Stimulated activated CD4-positive, alpha-beta T cell treated with anti-CD3 and anti-CD28 coated beads, Interleukin-2, amount 100 ng/mL, for 4 hours (primary cell): ENCODE data around the gene BSCL2.
A peak's percentile ranks its signal among the peaks of the same experiment; 100 is the strongest.
"Not testable (repeated sequence)": the region's sequence is repeated elsewhere in the genome, so short reads cannot be mapped to it uniquely, and the experiment has no call there.

Experiments
- DNase-seq: peaks from one replicate; pipeline ENCODE4 v3.0.0-alpha.2; 2020; ENCODE audit warnings: low read depth

BSCL2 gene

DNA sequence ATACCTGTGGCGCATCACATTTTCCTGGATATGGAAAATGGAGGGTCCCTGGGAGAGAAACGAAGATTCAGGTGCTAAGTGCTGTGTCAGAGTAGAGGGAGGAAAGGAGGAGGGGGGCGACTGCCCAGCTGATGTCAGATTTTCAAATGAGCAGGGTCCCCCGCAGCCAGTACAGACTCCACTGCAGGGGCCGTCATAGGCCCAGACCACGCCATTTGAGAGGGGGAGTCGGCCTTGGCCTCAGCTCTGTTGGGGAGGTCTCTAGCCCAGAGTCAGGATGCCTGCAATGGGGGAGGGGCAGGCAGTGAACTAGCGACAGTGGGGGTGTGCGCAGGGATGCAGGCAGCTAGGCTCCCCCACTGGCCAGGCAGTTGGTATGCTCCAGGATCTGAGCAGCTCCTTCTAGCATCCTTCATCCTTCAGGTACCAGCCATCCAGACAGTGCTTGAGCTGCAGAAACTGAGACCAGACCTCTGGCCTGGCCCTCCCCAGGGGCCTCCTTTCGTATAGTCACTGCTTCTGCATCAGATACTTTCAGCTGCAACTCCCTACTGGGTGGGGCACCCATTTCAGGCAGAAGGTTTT is at the start of gene BSCL2, which contains the start of gene GNG3:
Gene BSCL2, minus strand, starts transcription at position 148 of the 585 bp plus-strand sequence. CDS start 229 bp downstream, outside the sequence.
Gene GNG3, plus strand, starts transcription at position 400 of the 585 bp plus-strand sequence. CDS start 620 bp downstream, outside the sequence.
- no peak for DNase-seq

- no peak for DNase-seq
Observed at GRCh38 chr11:62755086-62755615, 47.9 kb upstream of the BSCL2 start.

GRCh38 chr11:62753736-62754603 is 46.7 kb upstream of the BSCL2 start, which contains the start of gene ZBTB3:
TSS of gene ZBTB3 (minus strand) at chr11:62754160. CDS start at chr11:62753664, 496 bp downstream.
- DNase-seq: peak; percentile 95

DNA sequence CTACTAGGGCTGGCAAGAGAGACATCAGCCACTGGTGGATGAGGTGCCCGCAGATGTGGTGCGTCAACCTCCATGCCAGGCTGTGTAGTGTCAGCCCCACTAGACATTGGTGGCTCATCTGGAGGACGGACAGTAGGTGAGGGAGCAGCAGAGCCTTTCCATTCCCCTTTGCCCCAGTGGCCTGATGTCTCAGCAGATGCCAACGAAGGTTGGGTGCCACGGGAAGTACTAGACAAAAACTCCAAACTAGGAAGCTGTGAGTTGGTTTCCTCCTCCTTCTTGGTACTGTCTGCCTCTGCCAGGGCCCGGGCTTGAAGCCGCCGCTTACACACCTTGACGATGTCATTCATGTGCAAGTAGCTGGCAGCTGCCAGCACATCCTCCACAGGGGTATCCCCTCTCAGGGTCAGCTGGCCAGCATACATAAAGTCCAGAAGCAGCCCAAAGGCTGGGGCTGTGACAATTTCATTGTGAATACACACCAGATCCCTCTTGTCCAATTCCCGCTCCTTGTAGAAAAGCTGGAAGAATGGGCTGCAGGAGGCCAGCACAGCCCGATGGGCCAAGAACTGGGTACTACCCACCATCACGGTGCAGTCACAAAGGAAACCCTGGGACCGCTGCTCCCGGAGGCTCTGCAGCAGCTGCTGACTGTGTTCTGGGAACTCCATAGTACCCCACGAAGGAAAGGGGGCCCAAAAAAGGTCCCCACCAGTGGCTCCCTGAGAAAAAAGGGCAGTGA is 45.9 kb upstream of the BSCL2 start:
- DNase-seq: no peak

- no peak for DNase-seq
Observed at GRCh38 chr11:62752177-62752785, 45.1 kb upstream of the BSCL2 start.

- DNase-seq: not testable (repeated sequence)
Observed at GRCh38 chr11:62749931-62750330, 42.7 kb upstream of the BSCL2 start.

GRCh38 chr11:62747475-62748160 is 40.4 kb upstream of the BSCL2 start:
- no peak for DNase-seq

DNA sequence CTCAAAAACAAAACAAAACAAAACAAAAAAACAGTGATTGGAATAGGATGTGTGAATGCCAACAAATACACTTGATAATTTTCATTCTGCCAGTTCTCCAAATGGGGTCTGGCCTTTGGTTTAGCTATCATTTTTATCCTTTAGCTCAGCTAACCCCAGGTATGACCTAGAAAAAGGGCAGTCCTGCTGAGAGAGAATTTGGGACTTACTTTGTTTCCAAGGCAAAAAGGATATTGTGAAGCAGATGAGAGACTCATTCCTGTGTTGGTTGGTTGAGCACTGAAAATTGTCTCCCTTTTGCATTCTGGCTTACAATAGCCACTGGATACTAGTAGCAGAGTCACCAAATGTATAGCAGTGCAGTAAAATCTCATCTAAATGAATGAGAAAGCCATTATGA is 30.0 kb upstream of the BSCL2 start:
- no peak for DNase-seq

- DNase-seq: no peak
Observed at GRCh38 chr11:62732830-62733229, 25.6 kb upstream of the BSCL2 start.

DNA sequence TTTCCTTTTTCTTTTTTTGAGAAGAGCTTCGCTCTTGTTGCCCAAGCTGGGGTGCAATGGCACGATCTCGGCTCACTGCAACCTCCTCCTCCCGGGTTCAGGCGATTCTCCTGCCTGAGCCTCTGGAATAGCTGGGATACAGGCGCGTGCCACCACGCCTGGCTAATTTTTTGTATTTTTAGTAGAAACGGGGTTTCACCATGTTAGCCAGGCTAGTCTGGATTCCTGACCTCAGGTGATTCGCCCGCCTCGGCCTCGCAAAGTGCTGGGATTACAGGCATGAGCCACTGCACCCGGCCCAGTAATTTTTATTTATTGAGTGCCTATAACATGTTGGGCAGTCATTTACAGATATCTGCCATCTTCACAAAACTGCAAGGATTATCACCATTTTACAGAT is 22.9 kb upstream of the BSCL2 start:
- DNase-seq: not testable (repeated sequence)

DNA sequence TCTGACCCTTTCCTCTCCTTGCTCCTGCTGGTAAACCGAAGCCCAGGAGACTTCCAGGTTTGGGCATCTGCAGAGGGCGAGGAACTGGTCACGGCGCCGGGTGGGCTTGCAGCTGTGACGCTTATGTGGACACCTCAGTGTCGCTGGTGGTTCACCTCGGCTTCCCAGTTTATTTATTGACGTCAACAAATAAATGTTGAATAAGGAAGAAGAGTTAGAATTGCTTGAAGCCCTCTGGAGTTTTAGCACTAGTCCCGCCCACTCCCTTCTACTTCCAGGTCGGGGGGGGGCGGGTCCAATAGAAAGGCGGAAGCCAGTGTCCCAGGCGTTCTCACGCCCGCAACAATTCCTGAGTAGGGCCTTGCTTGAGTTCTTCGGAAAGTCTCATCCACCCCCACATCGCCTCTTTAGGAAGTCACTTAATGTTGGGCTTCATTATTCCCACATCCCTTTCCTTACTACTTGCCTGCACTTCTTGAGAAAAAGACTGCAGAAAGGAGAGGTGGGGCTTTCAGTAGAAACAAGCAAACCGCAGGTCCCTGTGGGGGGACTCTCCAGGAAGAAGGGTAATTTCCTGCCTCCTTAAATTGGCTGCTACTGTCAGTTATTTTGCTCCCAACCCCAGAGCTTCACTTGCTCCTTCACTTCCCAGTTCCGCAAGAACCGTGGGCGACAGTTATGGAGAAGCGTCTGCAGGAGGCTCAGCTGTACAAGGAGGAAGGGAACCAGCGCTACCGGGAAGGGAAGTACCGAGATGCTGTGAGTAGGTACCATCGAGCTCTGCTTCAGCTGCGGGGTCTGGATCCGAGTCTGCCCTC is 21.2 kb upstream of the BSCL2 start, which contains the start of gene TTC9C:
Gene TTC9C, plus strand, starts transcription at position 316 of the 818 bp plus-strand sequence. Its CDS starts 363 bp downstream, at position 679.
- DNase-seq: peak; percentile 79

DNA sequence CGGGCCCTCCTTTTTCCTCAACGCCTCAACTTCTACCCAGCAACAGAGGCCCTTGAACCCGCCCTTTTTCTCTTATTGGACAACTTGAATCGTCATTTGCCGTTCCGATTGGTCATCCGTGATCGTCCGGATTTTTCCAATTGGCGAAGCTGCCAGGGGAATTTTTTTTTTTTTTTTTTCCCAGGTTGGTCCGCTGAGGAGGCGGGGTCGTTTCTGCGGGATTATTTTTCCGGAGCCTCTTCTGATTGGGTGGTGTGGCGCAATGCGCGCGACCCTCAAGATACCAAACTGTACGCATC is 20.6 kb upstream of the BSCL2 start:
- peak; percentile 81 for DNase-seq

- DNase-seq: peak; percentile 98
Observed at GRCh38 chr11:62727165-62727871, 20.1 kb upstream of the BSCL2 start, which contains the start of gene HNRNPUL2. TSS of gene HNRNPUL2 (minus strand) at chr11:62727457. CDS start at chr11:62727156, 301 bp downstream.

- DNase-seq: peak; percentile 13
Observed at GRCh38 chr11:62726915-62727164, 19.6 kb upstream of the BSCL2 start.

GRCh38 chr11:62726156-62726914 is 19.1 kb upstream of the BSCL2 start:
- no peak for DNase-seq

DNA sequence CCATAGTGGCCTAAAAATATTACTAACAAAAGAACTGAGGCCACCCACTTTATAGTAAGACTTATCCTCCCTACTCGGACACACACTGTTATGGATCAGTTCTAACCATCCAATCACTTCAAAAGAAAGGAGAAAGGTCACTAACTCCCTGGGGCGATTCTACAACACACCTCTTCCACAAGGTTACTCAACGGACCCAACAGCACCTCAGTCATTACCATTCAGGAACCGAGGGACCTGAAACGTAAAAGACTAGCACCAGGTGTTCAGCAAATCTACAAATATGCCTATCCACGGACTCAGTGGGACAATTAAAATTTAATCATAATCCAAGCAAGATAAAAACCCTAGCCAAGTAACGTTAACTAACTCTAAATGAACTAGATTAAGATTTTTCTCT is 18.4 kb upstream of the BSCL2 start:
- no peak for DNase-seq

GRCh38 chr11:62724171-62724570 is 16.9 kb upstream of the BSCL2 start:
- DNase-seq: no peak

- DNase-seq: no peak
Observed at GRCh38 chr11:62721994-62722393, 14.8 kb upstream of the BSCL2 start.
